ENCODE data around the gene SLC43A1.

DNA sequence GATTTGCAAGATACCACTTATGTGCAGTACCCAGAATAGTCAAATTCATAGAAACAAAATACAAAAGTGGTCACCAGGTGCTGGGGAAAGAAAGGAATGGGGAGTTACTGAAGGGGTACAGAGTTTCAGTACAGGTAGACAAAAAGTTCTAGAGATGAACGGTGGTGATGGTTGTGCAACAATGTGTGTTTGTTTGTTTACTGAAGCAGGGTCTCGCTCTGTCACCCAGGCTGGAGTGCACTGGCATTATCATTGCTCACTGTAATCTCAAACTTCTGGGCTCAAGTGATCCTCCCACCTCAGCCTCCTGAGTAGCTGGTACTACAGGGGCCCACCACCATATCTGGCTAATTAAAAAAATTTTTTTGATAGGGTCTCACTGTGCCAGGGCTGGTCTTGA is 39.9 kb upstream of the SLC43A1 start:
- TF ChIP-seq, protein P1, sequence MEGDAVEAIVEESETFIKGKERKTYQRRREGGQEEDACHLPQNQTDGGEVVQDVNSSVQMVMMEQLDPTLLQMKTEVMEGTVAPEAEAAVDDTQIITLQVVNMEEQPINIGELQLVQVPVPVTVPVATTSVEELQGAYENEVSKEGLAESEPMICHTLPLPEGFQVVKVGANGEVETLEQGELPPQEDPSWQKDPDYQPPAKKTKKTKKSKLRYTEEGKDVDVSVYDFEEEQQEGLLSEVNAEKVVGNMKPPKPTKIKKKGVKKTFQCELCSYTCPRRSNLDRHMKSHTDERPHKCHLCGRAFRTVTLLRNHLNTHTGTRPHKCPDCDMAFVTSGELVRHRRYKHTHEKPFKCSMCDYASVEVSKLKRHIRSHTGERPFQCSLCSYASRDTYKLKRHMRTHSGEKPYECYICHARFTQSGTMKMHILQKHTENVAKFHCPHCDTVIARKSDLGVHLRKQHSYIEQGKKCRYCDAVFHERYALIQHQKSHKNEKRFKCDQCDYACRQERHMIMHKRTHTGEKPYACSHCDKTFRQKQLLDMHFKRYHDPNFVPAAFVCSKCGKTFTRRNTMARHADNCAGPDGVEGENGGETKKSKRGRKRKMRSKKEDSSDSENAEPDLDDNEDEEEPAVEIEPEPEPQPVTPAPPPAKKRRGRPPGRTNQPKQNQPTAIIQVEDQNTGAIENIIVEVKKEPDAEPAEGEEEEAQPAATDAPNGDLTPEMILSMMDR (conservative IDR thresholded peaks at IDR 0.05), result no peak
- no peak for TF ChIP-seq ZFX (IDR thresholded peaks at IDR 0.05)

All from C4-2B (cell line).